SK-N-SH (cell line): ENCODE measurements around the gene CMTM8. TPM values are rescaled to one million over a fixed set of nuclear protein-coding genes. Genes with fewer than 3 reads are reported as not detected.

ENCODE experiments used
- CTCF ChIA-PET: fragments of 300-600, 350-600 bp; formaldehyde crosslinking; extraction: SDS; loops from one replicate; lab custom pipeline; 2021; lab: Yijun Ruan, JAX
- POLR2A ChIA-PET: fragments of 350-600 bp; sonication (Branson Sonifier 250); formaldehyde crosslinking; extraction: SDS; loops from one replicate; lab custom pipeline; 2020; ENCODE audit warnings: antibody characterized with exemption, inconsistent platforms; lab: Yijun Ruan, JAX
- DNase-seq: peaks from one replicate; pipeline ENCODE4 v3.0.0; 2012
- H2AFZ ChIP-seq: fragments of 200-600 bp; sonication (generic); 2 replicates; pipeline ENCODE4 v1.8.1; 2016; ENCODE audit warnings: antibody characterized with exemption, mild to moderate bottlenecking, low read depth
- H3F3A ChIP-seq: fragments of 200-600 bp; sonication (generic); replicated peaks from 2 replicates; pipeline ENCODE3; 2016; ENCODE audit warnings: antibody characterized with exemption, mild to moderate bottlenecking; ENCODE audit not compliant: insufficient read depth
- H3K27ac ChIP-seq, 2 experiments: fragments of 200-500 bp in 1 of 2; fragments of 200-600 bp in 1 of 2; sonication (Bioruptor generic) in 1 of 2; sonication (generic), shearing (Covaris generic) in 1 of 2; 2 replicates each; pipeline versions ENCODE4 v1.5.1 to v1.6.1; 2014 to 2016; ENCODE audit warnings: low read depth in 2 of 2, inconsistent platforms in 1 of 2, low read length in 1 of 2, mild to moderate bottlenecking in 1 of 2, mixed read lengths in 1 of 2
- H3K27me3 ChIP-seq: fragments of 200-600 bp; sonication (generic), shearing (Covaris generic); 2 replicates; pipeline ENCODE4 v1.6.1; 2016; ENCODE audit warnings: mixed run types; ENCODE audit not compliant: insufficient read depth
- H3K36me3 ChIP-seq, 2 experiments: fragments of 200-500 bp in 1 of 2; fragments of 200-600 bp in 1 of 2; sonication (Bioruptor generic) in 1 of 2; sonication (generic) in 1 of 2; replicated peaks in 1 of 2; 2 replicates each; pipeline versions ENCODE3 to v1.5.1; 2014 to 2016; ENCODE audit warnings: low read length in 1 of 2, mild to moderate bottlenecking in 1 of 2; ENCODE audit not compliant: insufficient read depth in 2 of 2, control insufficient read depth in 1 of 2
- H3K4me1 ChIP-seq, 2 experiments: fragments of 200-500 bp in 1 of 2; fragments of 200-600 bp in 1 of 2; sonication (Bioruptor generic) in 1 of 2; sonication (generic), shearing (Covaris generic) in 1 of 2; 2 replicates each; pipeline versions ENCODE4 v1.5.1 to v1.6.1; 2014 to 2016; ENCODE audit warnings: low read depth in 1 of 2, low read length in 1 of 2, mixed run types in 1 of 2; ENCODE audit not compliant: insufficient read depth in 2 of 2, control insufficient read depth in 1 of 2
- H3K4me2 ChIP-seq: fragments of 200-600 bp; sonication (generic), shearing (Covaris generic); 2 replicates; pipeline ENCODE4 v1.6.1; 2017; ENCODE audit warnings: mixed run types
- H3K4me3 ChIP-seq, 2 experiments: fragments of 200-500 bp in 1 of 2; fragments of 200-600 bp in 1 of 2; sonication (Bioruptor generic) in 1 of 2; sonication (generic), shearing (Covaris generic) in 1 of 2; 2 replicates each; pipeline versions ENCODE4 v1.5.1 to v1.8.1; 2014 to 2016; ENCODE audit warnings: low read depth in 2 of 2, inconsistent platforms in 1 of 2, low read length in 1 of 2, mild to moderate bottlenecking in 1 of 2, mixed read lengths in 1 of 2, moderate library complexity in 1 of 2
- H3K79me2 ChIP-seq: fragments of 200-600 bp; sonication (generic); 2 replicates; pipeline ENCODE4 v1.8.1; 2017; ENCODE audit warnings: mild to moderate bottlenecking; ENCODE audit not compliant: insufficient read depth
- H3K9ac ChIP-seq: fragments of 200-600 bp; sonication (generic); 2 replicates; pipeline ENCODE4 v1.6.1; 2017; ENCODE audit warnings: mixed run types
- H3K9me2 ChIP-seq: fragments of 200-600 bp; sonication (generic); 2 replicates; pipeline ENCODE4 v1.6.1; 2017; ENCODE audit warnings: mixed run types
- H3K9me3 ChIP-seq: fragments of 200-600 bp; sonication (generic); 2 replicates; pipeline ENCODE4 v1.6.1; 2017; ENCODE audit warnings: mixed run types, mild to moderate bottlenecking, moderate library complexity
- H4K20me1 ChIP-seq: fragments of 200-600 bp; sonication (generic); 2 replicates; pipeline ENCODE4 v1.6.1; 2017; ENCODE audit warnings: mild to moderate bottlenecking, mixed run types; ENCODE audit not compliant: insufficient read depth
- CTCF ChIP-seq: fragments of 200-600 bp; sonication (generic); IDR thresholded peaks from 2 replicates; pipeline ENCODE4 v1.6.1; 2017; ENCODE audit warnings: antibody characterized with exemption, mild to moderate bottlenecking, moderate library complexity
- ELF1 ChIP-seq: IDR thresholded peaks from 2 replicates; pipeline ENCODE4 v1.4.0; 2012
- EZH2phosphoT487 ChIP-seq: fragments of 200-600 bp; sonication (generic); IDR thresholded peaks from 2 replicates; pipeline ENCODE4 v1.6.1; 2017; ENCODE audit warnings: low read depth, mixed run types, mild to moderate bottlenecking, antibody characterized with exemption, moderate library complexity, borderline replicate concordance
- FOXJ3 ChIP-seq: sonication (generic); formaldehyde crosslinking; IDR thresholded peaks from 2 replicates; pipeline ENCODE4 v1.5.1; 2020; ENCODE audit warnings: mild to moderate bottlenecking, missing genetic modification reagents
- FOXM1 ChIP-seq: IDR thresholded peaks from 2 replicates; pipeline ENCODE4 v1.4.0; 2012; ENCODE audit warnings: low read depth, mild to moderate bottlenecking
- GATA2 ChIP-seq: sonication (generic); formaldehyde crosslinking; IDR thresholded peaks from 2 replicates; pipeline ENCODE4 v1.5.0; 2020; ENCODE audit warnings: mild to moderate bottlenecking, missing genetic modification reagents
- MAX ChIP-seq: IDR thresholded peaks from 2 replicates; pipeline ENCODE4 v1.4.0; 2012; ENCODE audit warnings: low read depth
- MEF2A ChIP-seq: IDR thresholded peaks from 2 replicates; pipeline ENCODE4 v1.4.0; 2012; ENCODE audit warnings: low read depth, borderline replicate concordance
- NFIC ChIP-seq: IDR thresholded peaks from 2 replicates; pipeline ENCODE4 v1.4.0; 2012; ENCODE audit warnings: borderline replicate concordance
- NRF1 ChIP-seq: IDR thresholded peaks from 2 replicates; pipeline ENCODE4 v1.6.1; 2012; ENCODE audit warnings: low read depth, mild to moderate bottlenecking, low read length
- POLR2AphosphoS5 ChIP-seq: IDR thresholded peaks from 2 replicates; pipeline ENCODE4 v1.6.1; 2012; ENCODE audit warnings: low read depth, low read length
- RAD21 ChIP-seq: IDR thresholded peaks from 2 replicates; pipeline ENCODE4 v1.6.1; 2012; ENCODE audit warnings: mild to moderate bottlenecking, low read length
- RCOR1 ChIP-seq: fragments of 150-350 bp; IDR thresholded peaks from 2 replicates; pipeline ENCODE4 v1.6.1; 2017; ENCODE audit warnings: antibody characterized with exemption, low read length
- SMC3 ChIP-seq: IDR thresholded peaks from 2 replicates; pipeline ENCODE4 v1.6.1; 2012; ENCODE audit warnings: low read depth, low read length, improper control_type of control experiment
- TAF1 ChIP-seq: IDR thresholded peaks from 2 replicates; pipeline ENCODE4 v1.6.1; 2012; ENCODE audit warnings: low read depth, mild to moderate bottlenecking, low read length, moderate library complexity, borderline replicate concordance
- TCF12 ChIP-seq: IDR thresholded peaks from 2 replicates; pipeline ENCODE4 v1.4.0; 2012
- TEAD4 ChIP-seq: IDR thresholded peaks from 2 replicates; pipeline ENCODE4 v1.4.0; 2012; ENCODE audit warnings: mild to moderate bottlenecking, borderline replicate concordance; ENCODE audit not compliant: insufficient read depth
- WGBS: methylation state at CpG from one replicate; pipeline ENCODE4 v1.1.6; 2017; ENCODE audit warnings: low lambda C conversion rate; 5-methylcytosine and 5-hydroxymethylcytosine counted together
- polyA plus RNA-seq, 3 experiments: library from polyadenylated mRNA; depleted of rRNA; stranded (reverse); fragments of >200 nt; gene quantifications; 2 replicates each; pipeline ENCODE4 v1.2.3, GENCODE V29; 2012
- TF ChIP-seq, protein P1 (sequence below): fragments of 150-350 bp; IDR thresholded peaks from 2 replicates; pipeline ENCODE4 v1.6.1; 2017; ENCODE audit warnings: antibody characterized with exemption, low read length, low read depth, borderline replicate concordance
- TF ChIP-seq, protein P2 (sequence below): IDR thresholded peaks from 2 replicates; pipeline ENCODE4; 2012
- TF ChIP-seq, protein P3 (sequence below): fragments of 150-350 bp; IDR thresholded peaks from 2 replicates; pipeline ENCODE4 v1.6.1; 2016; ENCODE audit warnings: mild to moderate bottlenecking, low read depth, low read length

Gene CMTM8
- polyA plus RNA-seq, 1 of the 3 experiments (the other 2 are of a cell fraction) = 9.7 TPM

GRCh38 chr3:32371461-32372212 lies 133.2 kb downstream of the CMTM8 start:
- Histone ChIP-seq H3F3A (no peaks in the 10 kb centered on the region), H3K9ac (no peak overlapping the region), H3K4me1 (no peaks in the 10 kb centered on the region), H3K9me3 (no peaks in the 10 kb centered on the region), H3K36me3 (no peaks in the 10 kb centered on the region), H3K9me2 (no peaks in the 10 kb centered on the region), H3K79me2 (no peaks in the 10 kb centered on the region), H3K4me3 (no peak overlapping the region), H3K27me3 (no peaks in the 10 kb centered on the region), H3K4me2 (no peak overlapping the region), H3K27ac (no peak overlapping the region), H2AFZ (no peak overlapping the region), H4K20me1 (no peaks in the 10 kb centered on the region)
- 93% methylated on average over 7 of the region's 7 CpGs for WGBS
- TF ChIP-seq, protein P1, sequence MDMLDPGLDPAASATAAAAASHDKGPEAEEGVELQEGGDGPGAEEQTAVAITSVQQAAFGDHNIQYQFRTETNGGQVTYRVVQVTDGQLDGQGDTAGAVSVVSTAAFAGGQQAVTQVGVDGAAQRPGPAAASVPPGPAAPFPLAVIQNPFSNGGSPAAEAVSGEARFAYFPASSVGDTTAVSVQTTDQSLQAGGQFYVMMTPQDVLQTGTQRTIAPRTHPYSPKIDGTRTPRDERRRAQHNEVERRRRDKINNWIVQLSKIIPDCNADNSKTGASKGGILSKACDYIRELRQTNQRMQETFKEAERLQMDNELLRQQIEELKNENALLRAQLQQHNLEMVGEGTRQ = no peak
- TF ChIP-seq GATA2 (CRISPR knock-in tag) = no peak
- no peak for TF ChIP-seq TEAD4
- TF ChIP-seq, protein P2, sequence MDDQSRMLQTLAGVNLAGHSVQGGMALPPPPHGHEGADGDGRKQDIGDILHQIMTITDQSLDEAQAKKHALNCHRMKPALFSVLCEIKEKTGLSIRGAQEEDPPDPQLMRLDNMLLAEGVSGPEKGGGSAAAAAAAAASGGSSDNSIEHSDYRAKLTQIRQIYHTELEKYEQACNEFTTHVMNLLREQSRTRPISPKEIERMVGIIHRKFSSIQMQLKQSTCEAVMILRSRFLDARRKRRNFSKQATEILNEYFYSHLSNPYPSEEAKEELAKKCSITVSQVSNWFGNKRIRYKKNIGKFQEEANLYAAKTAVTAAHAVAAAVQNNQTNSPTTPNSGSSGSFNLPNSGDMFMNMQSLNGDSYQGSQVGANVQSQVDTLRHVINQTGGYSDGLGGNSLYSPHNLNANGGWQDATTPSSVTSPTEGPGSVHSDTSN = no peak
- no peak for TF ChIP-seq SMC3
- TF ChIP-seq MEF2A = no peak
- no peak for TF ChIP-seq NRF1
- no peak for TF ChIP-seq RAD21
- TF ChIP-seq CTCF = no peak
- TF ChIP-seq TCF12 = no peak
- DNase-seq = no peak
- CTCF ChIA-PET = interaction anchor here (1.0 to 3.9 kb wide), 4 partner anchors 17 to 194 kb away, joined by 3 to 22 read pairs (median 4); no protein-coding TSS in a partner anchor
- POLR2A ChIA-PET = no interaction called here

DNA sequence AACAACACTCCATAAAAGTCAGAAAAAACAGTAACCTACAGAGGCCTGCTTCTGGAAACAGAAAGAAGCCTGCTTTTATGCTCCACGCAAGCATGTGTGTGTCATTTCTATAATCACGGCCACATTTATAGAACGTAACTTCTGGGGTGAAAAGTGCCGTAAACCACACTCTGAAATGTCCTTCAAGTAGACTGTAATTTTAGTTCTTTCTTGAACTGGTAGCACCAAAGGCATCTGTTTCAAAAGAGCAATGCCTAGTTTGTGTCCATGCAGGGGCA lies 133.7 kb downstream of the CMTM8 start:
- Histone ChIP-seq H2AFZ (no peak overlapping the region), H3K9me2 (no peaks in the 10 kb centered on the region), H4K20me1 (no peaks in the 10 kb centered on the region), H3K4me2 (no peak overlapping the region), H3F3A (no peaks in the 10 kb centered on the region), H3K27me3 (no peaks in the 10 kb centered on the region), H3K79me2 (no peaks in the 10 kb centered on the region), H3K9ac (no peak overlapping the region), H3K36me3 (no peaks in the 10 kb centered on the region), H3K9me3 (no peaks in the 10 kb centered on the region), H3K27ac (no peak overlapping the region), H3K4me1 (no peaks in the 10 kb centered on the region), H3K4me3 (no peak overlapping the region)
- CTCF ChIA-PET = interaction anchor here (1.0 to 3.9 kb wide), 4 partner anchors 13 to 96 kb away, joined by 3 to 38 read pairs (median 13); no protein-coding TSS in a partner anchor
- no peak for DNase-seq
- 95% methylated on average over 4 of the region's 4 CpGs for WGBS
- POLR2A ChIA-PET = no interaction called here
- TF ChIP-seq, protein P3, sequence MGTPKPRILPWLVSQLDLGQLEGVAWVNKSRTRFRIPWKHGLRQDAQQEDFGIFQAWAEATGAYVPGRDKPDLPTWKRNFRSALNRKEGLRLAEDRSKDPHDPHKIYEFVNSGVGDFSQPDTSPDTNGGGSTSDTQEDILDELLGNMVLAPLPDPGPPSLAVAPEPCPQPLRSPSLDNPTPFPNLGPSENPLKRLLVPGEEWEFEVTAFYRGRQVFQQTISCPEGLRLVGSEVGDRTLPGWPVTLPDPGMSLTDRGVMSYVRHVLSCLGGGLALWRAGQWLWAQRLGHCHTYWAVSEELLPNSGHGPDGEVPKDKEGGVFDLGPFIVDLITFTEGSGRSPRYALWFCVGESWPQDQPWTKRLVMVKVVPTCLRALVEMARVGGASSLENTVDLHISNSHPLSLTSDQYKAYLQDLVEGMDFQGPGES = no peak
- TF ChIP-seq FOXM1 = no peak
- no peak for TF ChIP-seq RAD21
- TF ChIP-seq POLR2AphosphoS5 = no peak
- no peak for TF ChIP-seq ELF1
- no peak for TF ChIP-seq MAX
- no peak for TF ChIP-seq NFIC
- no peak for TF ChIP-seq RCOR1
- TF ChIP-seq MEF2A = no peak
- no peak for TF ChIP-seq TAF1
- no peak for TF ChIP-seq GATA2 (CRISPR knock-in tag)
- no peak for TF ChIP-seq CTCF
- no peak for TF ChIP-seq NRF1
- no peak for TF ChIP-seq FOXJ3 (CRISPR knock-in tag)
- TF ChIP-seq EZH2phosphoT487 = no peak
- TF ChIP-seq SMC3 = no peak
